Measurements from ENCODE around the gene ELF1.

Gene ELF1

DNA sequence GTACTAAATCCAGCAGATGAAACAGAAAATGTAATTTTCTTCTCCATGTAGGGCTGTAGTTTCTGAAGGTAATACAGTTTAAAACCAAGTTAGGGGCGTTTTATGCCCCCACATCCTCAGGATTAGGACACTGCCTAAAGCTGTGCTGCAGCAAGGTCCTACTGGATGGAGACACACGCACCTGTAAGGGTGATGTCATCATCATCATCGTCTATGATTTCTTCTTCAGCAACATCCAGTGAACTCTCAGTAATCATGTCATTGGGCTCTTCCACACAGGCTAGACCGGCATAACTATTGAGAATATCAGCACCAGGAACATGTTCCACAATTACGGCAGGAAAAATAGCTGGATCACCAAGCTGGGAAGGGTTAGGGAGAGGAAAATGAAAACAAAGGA is 60.5 kb downstream of the ELF1 start:
- Histone ChIP-seq H3K9me2 (replicated peaks; ENCODE audit: low read depth, low read length) (no peaks in the 10 kb centered on the region), H2AFZ (ENCODE audit: low read length) (no peak overlapping the region), H4K20me1 (ENCODE audit: insufficient read depth, low read length, poor library complexity, severe bottlenecking) (peaks cover 68% of the 10 kb centered on the region), H3K4me3 (ENCODE audit: low read length, poor library complexity, severe bottlenecking) (no peak overlapping the region), H3K27me3 (ENCODE audit: insufficient read depth, low read length, poor library complexity, severe bottlenecking) (no peaks in the 10 kb centered on the region), H3K79me2 (ENCODE audit: insufficient read depth, low read length) (peaks cover 79% of the 10 kb centered on the region), H3F3A (ENCODE audit: low read depth) (no peaks in the 10 kb centered on the region), H3K4me1 (ENCODE audit: insufficient read depth, low read length, poor library complexity, severe bottlenecking) (peaks cover 8% of the 10 kb centered on the region), H3K36me3 (ENCODE audit: insufficient read depth, low read length) (peaks cover 63% of the 10 kb centered on the region), H3K9me3 (ENCODE audit: insufficient read depth, low read depth, low read length) (no peaks in the 10 kb centered on the region), H3K9ac (ENCODE audit: low read depth, low read length, poor library complexity, severe bottlenecking) (no peak overlapping the region), H3K4me2 (ENCODE audit: low read depth, low read length, poor library complexity, severe bottlenecking) (no peak overlapping the region)
- no peak for TF ChIP-seq EZH2phosphoT487 (IDR thresholded peaks at IDR 0.05; ENCODE audit: borderline replicate concordance)
- TF ChIP-seq, protein P1, sequence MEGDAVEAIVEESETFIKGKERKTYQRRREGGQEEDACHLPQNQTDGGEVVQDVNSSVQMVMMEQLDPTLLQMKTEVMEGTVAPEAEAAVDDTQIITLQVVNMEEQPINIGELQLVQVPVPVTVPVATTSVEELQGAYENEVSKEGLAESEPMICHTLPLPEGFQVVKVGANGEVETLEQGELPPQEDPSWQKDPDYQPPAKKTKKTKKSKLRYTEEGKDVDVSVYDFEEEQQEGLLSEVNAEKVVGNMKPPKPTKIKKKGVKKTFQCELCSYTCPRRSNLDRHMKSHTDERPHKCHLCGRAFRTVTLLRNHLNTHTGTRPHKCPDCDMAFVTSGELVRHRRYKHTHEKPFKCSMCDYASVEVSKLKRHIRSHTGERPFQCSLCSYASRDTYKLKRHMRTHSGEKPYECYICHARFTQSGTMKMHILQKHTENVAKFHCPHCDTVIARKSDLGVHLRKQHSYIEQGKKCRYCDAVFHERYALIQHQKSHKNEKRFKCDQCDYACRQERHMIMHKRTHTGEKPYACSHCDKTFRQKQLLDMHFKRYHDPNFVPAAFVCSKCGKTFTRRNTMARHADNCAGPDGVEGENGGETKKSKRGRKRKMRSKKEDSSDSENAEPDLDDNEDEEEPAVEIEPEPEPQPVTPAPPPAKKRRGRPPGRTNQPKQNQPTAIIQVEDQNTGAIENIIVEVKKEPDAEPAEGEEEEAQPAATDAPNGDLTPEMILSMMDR (conservative IDR thresholded peaks at IDR 0.05; ENCODE audit: low read length): no peak

GRCh38 chr13:40946485-40946884 is 72.6 kb downstream of the ELF1 start:
- Histone ChIP-seq H3K27me3 (ENCODE audit: insufficient read depth, low read length, poor library complexity, severe bottlenecking) (no peaks in the 10 kb centered on the region), H2AFZ (ENCODE audit: low read length) (no peak overlapping the region), H3K4me3 (ENCODE audit: low read length, poor library complexity, severe bottlenecking) (no peak overlapping the region), H3F3A (ENCODE audit: low read depth) (0 out of 2 replicates have a peak, but pooled peaks cover 10% of the 10 kb centered on the region), H3K9me3 (ENCODE audit: insufficient read depth, low read depth, low read length) (no peaks in the 10 kb centered on the region), H3K4me2 (ENCODE audit: low read depth, low read length, poor library complexity, severe bottlenecking) (no peak overlapping the region), H3K4me1 (ENCODE audit: insufficient read depth, low read length, poor library complexity, severe bottlenecking) (no peaks in the 10 kb centered on the region), H3K9me2 (replicated peaks; ENCODE audit: low read depth, low read length) (no peaks in the 10 kb centered on the region), H3K79me2 (ENCODE audit: insufficient read depth, low read length) (peaks cover 94% of the 10 kb centered on the region), H3K9ac (ENCODE audit: low read depth, low read length, poor library complexity, severe bottlenecking) (no peak overlapping the region), H3K36me3 (ENCODE audit: insufficient read depth, low read length) (peaks cover 96% of the 10 kb centered on the region), H4K20me1 (ENCODE audit: insufficient read depth, low read length, poor library complexity, severe bottlenecking) (peaks cover 95% of the 10 kb centered on the region)
- TF ChIP-seq, protein P1 (conservative IDR thresholded peaks at IDR 0.05; ENCODE audit: low read length): no peak
- TF ChIP-seq EZH2phosphoT487 (IDR thresholded peaks at IDR 0.05; ENCODE audit: borderline replicate concordance): no peak

DNA sequence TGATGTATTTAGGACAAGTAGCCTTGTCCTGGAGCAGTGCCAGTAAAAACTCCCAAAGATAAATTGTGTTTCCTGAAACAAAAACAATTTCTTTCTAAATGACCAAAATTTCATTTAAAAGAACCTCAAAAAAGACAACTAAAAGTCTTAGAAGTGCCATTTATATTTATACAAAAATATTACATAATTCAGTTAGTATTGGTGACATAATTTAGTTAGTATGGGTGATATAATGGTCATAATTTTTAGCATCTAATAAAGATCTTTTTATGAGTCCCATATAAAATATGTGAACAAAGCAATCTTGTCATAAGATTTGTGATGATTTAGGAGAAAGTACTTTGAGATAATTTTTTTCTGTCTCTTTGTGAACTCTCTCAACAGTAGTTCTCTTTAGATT is 76.0 kb downstream of the ELF1 start:
- Histone ChIP-seq H3K27me3 (ENCODE audit: insufficient read depth, low read length, poor library complexity, severe bottlenecking) (no peaks in the 10 kb centered on the region), H3K4me3 (ENCODE audit: low read length, poor library complexity, severe bottlenecking) (no peak overlapping the region), H3K9ac (ENCODE audit: low read depth, low read length, poor library complexity, severe bottlenecking) (no peak overlapping the region), H3K4me2 (ENCODE audit: low read depth, low read length, poor library complexity, severe bottlenecking) (no peak overlapping the region), H3K9me3 (ENCODE audit: insufficient read depth, low read depth, low read length) (no peaks in the 10 kb centered on the region), H4K20me1 (ENCODE audit: insufficient read depth, low read length, poor library complexity, severe bottlenecking) (peaks cover 98% of the 10 kb centered on the region), H3K36me3 (ENCODE audit: insufficient read depth, low read length) (peaks cover 99% of the 10 kb centered on the region), H3K79me2 (ENCODE audit: insufficient read depth, low read length) (peaks cover 99% of the 10 kb centered on the region), H2AFZ (ENCODE audit: low read length) (no peak overlapping the region), H3F3A (ENCODE audit: low read depth) (peaks cover 10% of the 10 kb centered on the region; the same call in 1 of the 2 replicates), H3K4me1 (ENCODE audit: insufficient read depth, low read length, poor library complexity, severe bottlenecking) (no peaks in the 10 kb centered on the region), H3K9me2 (replicated peaks; ENCODE audit: low read depth, low read length) (no peaks in the 10 kb centered on the region)
- TF ChIP-seq, protein P1 (conservative IDR thresholded peaks at IDR 0.05; ENCODE audit: low read length): no peak
- TF ChIP-seq EZH2phosphoT487 (IDR thresholded peaks at IDR 0.05; ENCODE audit: borderline replicate concordance): no peak
